Frontal cortex (tissue), 4 donors: ENCODE data around the gene MAML2. TPM values are rescaled to one million over a fixed set of nuclear protein-coding genes. Genes with fewer than 3 reads are reported as not detected.

Experiments
- DNase-seq, 2 donors: peaks; one replicate each; pipeline ENCODE4 v3.0.0; 2012; ENCODE audit warnings: low spot score in 2 of 2
- FAIRE-seq: peaks from 2 replicates; lab custom pipeline; 2012; peaks lifted over from hg19 to GRCh38; lab: Jason Lieb, UNC
- total RNA-seq: library from RNA; depleted of rRNA; stranded (reverse); fragments of >200 nt; gene quantifications from one replicate; pipeline ENCODE4 v1.2.3, GENCODE V29; 2014
- donor health status: control.
- donor health status: control.
- donor health status: control.

The MAML2 gene
- total RNA-seq = 3.3 TPM

GRCh38 chr11:96342961-96343711, at the start of gene MAML2:
MAML2 (minus strand) TSS chr11:96343195; CDS start chr11:96341895, 1,300 bp downstream.
- no peak for FAIRE-seq
- peak; percentile 75 to 91 for DNase-seq

- DNase-seq (no peak), FAIRE-seq (no peak)
Measured at GRCh38 chr11:96391698-96392307, 48.8 kb upstream of the MAML2 start.

GRCh38 chr11:96390488-96390792, 47.4 kb upstream of the MAML2 start:
- FAIRE-seq = no peak

GRCh38 chr11:96389720-96390487, 46.9 kb upstream of the MAML2 start, which contains the start of the genes CCDC82 and JRKL:
CCDC82 (minus strand) TSS chr11:96389912; CDS start chr11:96384747, 5,165 bp downstream.
JRKL (plus strand) TSS chr11:96390013; CDS start chr11:96390650, 637 bp downstream.
- peak; percentile 78 to 92 for DNase-seq
- FAIRE-seq = no peak

More at GRCh38 chr11:96390488-96390792, 47.4 kb upstream of the MAML2 start:
- no peak for DNase-seq

- FAIRE-seq (no peak), DNase-seq (peak in 1 of 2 donors; percentile 13)
Measured at GRCh38 chr11:96388891-96389719, 46.1 kb upstream of the MAML2 start.

GRCh38 chr11:96385187-96385586, 42.2 kb upstream of the MAML2 start:
- DNase-seq = no peak
- FAIRE-seq = no peak

GRCh38 chr11:96384156-96384555, 41.2 kb upstream of the MAML2 start:
- FAIRE-seq (no peak), DNase-seq (no peak)

GRCh38 chr11:96376796-96377195, 33.8 kb upstream of the MAML2 start:
- DNase-seq (no peak), FAIRE-seq (no peak)

- FAIRE-seq (no peak), DNase-seq (no peak)
Measured at GRCh38 chr11:96373826-96374225, 30.8 kb upstream of the MAML2 start.

- DNase-seq (no peak), FAIRE-seq (no peak)
Measured at GRCh38 chr11:96367342-96367741, 24.3 kb upstream of the MAML2 start.

GRCh38 chr11:96366024-96366423, 23.0 kb upstream of the MAML2 start:
- FAIRE-seq = no peak
- DNase-seq = no peak

GRCh38 chr11:96365493-96365892, 22.5 kb upstream of the MAML2 start:
- DNase-seq (no peak), FAIRE-seq (no peak)

- DNase-seq (no peak), FAIRE-seq (no peak)
Measured at GRCh38 chr11:96361778-96362177, 18.8 kb upstream of the MAML2 start.

- DNase-seq = no peak
- FAIRE-seq = no peak
Measured at GRCh38 chr11:96358321-96358720, 15.3 kb upstream of the MAML2 start.

- DNase-seq (no peak), FAIRE-seq (no peak)
Measured at GRCh38 chr11:96357794-96358193, 14.8 kb upstream of the MAML2 start.

- FAIRE-seq (no peak), DNase-seq (no peak)
Measured at GRCh38 chr11:96356848-96357247, 13.9 kb upstream of the MAML2 start.

- no peak for DNase-seq
- no peak for FAIRE-seq
Measured at GRCh38 chr11:96342014-96342960, 708 bp downstream of the MAML2 start.

- no peak for DNase-seq
- no peak for FAIRE-seq
Measured at GRCh38 chr11:96341211-96342013, 1.6 kb downstream of the MAML2 start.
